ENCODE data around the gene KRTCAP2.
"Not testable (repeated sequence)": the region's sequence is repeated elsewhere in the genome, so short reads cannot be mapped to it uniquely, and the experiment has no call there.

DNA sequence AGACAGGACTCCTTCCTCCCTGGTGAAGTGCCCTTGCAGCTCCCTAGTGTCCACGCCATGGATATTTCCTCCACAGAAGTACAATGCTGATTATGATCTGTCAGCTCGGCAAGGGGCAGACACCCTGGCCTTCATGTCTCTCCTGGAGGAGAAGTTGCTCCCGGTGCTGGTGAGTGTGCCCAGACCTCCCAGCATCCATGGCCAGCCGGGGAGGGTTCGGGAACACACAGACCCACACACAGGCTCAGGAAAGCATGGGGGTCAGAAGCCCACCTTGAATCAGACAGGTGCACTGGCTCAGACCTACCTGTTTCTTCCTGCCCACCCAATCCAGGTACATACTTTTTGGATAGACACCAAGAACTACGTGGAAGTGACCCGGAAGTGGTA, 38.9 kb upstream of the KRTCAP2 start:
- TF ChIP-seq, protein P1, sequence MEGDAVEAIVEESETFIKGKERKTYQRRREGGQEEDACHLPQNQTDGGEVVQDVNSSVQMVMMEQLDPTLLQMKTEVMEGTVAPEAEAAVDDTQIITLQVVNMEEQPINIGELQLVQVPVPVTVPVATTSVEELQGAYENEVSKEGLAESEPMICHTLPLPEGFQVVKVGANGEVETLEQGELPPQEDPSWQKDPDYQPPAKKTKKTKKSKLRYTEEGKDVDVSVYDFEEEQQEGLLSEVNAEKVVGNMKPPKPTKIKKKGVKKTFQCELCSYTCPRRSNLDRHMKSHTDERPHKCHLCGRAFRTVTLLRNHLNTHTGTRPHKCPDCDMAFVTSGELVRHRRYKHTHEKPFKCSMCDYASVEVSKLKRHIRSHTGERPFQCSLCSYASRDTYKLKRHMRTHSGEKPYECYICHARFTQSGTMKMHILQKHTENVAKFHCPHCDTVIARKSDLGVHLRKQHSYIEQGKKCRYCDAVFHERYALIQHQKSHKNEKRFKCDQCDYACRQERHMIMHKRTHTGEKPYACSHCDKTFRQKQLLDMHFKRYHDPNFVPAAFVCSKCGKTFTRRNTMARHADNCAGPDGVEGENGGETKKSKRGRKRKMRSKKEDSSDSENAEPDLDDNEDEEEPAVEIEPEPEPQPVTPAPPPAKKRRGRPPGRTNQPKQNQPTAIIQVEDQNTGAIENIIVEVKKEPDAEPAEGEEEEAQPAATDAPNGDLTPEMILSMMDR (IDR thresholded peaks at IDR 0.05): not testable (repeated sequence)
- not testable (repeated sequence) for TF ChIP-seq POLR2A, EP300 (IDR thresholded peaks at IDR 0.05)
